ENCODE data around the gene GNA12.
"Not testable (repeated sequence)": the region's sequence is repeated elsewhere in the genome, so short reads cannot be mapped to it uniquely, and the experiment has no call there.

GNA12 gene

DNA sequence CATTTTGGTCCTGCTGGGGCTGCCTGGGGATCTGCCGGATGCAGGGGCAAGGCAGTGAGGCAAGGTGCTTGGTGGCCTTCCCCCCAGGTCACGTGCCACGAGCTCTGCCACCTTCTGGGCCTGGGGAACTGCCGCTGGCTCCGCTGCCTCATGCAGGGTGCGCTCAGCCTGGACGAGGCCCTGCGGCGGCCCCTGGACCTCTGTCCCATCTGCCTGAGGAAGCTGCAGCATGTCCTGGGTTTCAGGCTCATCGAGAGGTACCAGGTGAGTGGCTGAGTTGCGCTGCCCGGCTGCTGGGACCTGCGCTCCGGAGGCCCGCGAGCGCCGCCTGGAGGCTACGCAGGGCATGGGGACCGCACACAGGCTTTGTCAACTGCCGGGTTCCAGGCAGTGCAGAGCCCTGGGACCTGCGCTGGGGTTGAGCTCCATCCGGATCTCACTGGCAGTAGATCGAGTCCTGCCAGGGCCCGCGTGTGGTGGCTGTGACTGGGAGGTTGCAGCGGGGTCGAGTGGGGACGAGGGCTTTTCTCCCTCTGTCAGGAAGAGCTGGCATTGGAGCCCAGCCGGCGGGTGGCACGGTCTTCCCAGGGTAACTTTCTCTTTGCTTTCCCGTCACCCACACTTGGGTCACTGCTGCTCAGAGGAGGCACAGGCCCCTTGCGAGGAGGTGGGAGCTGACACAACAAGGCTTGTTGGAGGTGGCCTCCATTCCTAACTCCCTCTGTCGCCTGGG lies 134.4 kb downstream of the GNA12 start:
- peak; percentile 85 for DNase-seq

DNA sequence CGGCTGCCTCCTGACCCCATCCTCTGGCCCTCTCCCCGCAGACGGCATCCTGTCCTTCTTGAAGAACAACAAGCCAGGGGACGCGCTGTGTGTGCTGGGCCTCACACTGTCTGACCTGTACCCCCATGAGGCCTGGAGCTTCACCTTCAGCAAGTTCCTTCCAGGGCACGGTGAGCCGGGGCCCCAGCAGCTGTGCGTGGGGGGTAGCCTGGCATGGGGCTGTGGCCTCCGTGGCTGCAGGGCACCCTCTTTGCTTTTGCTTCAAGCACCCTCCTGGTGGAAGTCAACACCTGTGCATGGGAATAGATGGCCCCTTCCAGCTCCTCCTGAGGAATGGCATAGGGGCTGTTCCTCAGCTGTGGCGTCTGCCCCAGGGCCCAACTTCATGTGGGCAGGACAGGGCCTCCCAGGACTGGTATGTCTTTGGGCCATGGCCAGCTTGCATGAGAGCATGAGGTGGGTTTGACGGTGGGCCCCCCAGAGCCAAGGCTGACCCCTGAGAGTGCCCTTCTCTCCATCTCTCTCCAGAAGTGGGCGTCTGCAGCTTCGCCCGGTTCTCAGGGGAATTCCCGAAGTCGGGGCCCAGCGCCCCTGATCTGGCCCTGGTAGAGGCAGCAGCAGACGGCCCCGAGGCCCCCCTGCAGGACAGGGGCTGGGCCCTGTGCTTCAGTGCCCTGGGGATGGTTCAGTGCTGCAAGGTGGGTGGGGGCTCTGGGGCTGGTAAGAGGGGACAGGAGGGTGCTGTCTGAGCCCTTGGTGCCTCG lies 135.4 kb downstream of the GNA12 start:
- DNase-seq, result no peak

DNA sequence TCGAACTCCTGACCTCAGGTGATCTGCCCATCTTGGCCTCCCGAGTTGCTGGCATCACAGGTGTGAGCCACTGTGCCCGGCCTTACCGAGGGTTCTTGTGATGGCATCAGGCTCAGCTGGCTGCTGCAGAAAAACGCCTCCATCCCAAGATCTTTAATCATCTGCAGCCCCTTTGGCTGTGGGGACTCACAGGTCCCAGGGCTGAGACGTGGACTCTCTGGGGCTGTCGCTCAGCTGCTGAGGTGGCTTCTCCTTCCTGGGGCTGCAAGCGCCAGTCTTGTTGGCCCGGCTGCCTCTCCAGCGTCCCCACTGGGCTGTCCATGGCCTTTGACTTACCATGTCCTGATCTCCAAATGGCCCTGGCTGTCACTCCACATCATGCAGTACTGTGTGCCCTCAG lies 136.1 kb downstream of the GNA12 start:
- DNase-seq, result no peak

DNA sequence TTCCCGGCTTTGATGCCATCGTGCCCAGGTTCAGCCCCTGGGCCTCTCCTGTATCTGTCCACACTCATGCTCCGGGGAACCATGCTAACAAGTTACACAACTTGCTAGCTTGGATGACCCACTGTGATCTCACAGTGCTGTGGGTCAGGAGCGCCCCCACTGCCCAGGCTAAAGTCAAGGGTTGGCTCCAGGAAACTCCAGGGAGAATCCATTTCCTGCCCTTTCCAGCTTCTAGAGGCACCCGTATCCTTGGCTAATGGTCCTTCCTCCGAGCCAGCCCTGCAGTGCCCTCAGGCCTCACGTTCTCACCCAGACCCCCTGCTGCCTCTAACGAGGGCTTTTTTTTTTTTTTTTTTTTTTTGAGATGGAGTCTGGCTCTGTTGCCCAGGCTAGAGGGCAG lies 136.6 kb downstream of the GNA12 start:
- DNase-seq, result no peak

DNA sequence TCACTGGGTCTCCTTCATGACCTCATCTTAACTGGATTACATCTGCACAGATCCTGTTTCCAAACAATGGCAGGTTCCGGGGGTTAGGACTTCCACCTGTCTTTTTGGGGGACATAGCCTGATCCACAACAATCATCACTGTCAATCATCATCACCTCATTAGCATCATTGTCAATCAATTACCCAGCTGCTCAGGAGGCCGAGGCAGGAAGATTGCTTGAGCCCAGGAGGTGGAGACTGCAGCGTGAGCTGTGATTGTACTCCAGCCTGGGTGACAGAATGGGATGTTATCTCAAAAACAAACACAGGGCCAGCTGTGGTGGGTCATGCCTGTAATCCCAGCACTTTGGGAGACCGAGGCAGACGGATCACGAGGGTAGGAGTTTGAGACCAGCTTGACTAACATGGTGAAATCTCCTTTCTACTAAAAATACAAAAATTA lies 137.4 kb downstream of the GNA12 start:
- no peak for DNase-seq

DNA sequence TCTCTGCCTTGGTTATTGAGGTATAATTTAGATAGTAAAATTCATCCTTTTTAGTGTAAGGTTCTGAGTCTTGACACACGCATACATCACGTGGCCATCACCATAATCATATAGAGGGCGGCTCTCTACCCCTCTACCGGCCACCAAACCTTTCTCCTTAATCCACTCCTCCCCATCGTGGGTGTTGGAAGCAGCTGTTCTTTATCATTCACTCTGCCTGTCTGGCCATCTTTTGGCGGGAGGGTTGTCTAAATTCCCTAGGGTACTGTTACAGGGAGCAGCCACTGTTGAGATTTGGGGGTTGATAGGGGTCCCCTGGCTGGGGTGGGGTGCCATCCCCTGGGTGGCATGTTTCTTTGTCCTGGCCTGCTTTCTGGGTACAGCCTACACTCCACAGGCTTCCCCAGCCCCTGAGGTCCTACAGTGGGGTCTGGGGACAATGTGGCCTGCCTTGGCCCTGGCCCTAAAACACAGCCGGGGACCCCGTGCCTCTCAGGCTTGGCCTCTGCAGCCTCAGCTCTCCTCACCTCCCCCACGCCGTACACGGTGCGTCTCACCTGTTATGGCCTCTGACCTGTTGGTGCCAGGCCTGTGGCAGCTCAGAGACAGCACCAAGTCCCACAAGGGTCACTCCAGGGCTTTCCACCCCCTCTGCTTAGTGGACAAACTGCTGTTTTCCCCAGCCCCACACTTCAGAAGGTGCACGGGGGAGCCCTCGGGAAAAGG lies 138.6 kb downstream of the GNA12 start:
- DNase-seq, result no peak

DNA sequence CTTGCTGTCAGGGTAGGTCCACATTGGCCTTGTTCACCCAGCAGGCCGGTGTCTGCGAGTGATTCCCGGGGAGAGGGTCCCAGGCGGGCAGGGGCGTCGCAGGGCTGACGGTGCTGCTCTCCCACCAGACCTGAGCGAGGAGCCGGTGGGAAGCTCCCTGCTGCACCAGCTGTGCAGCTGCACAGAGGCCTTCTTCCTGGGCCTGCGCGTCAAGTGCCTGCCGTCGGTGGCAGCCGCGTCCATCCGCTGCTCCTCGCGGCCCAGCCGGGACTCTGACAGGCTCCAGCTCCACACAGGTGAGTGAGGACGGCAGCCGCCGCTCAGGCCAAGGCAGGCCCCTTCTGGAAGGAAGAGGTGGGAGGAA lies 141.5 kb downstream of the GNA12 start:
- DNase-seq, result peak; percentile 10

DNA sequence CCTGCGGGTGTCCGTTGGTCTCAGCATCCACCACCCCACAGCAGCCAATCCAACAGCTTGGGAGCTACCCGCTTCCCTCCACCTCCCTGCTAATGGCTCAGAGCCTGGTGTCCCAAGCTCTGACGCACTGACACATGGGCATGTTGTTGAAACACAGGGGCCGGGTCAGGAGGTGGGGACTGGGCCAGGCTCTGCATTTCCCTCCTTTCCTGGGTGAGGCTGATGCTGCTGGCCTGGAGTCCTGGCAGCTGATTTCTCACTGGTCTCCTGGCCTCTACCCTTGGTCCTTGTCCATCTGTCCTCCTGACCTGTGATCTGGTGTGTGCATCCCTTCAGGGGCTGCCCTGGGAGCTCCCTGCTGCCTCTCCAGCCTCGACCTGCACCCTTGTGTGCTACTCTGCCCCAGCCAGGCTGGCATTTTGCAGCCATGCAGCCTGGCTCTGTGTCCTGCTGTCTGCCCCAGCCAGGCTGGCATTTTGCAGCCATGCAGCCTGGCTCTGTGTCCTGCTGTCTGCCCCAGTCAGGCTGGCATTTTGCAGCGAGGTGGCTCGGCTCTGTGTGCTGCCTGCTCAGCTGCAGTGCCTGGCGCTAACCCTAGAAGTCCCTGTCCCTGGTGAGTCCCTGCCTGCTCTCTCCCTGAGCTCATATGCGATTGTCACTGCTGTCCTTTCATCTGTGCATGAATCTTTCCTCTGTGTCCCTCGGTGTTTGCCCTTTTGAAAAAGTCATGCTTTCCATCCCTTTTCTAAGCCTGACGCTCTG lies 142.1 kb downstream of the GNA12 start:
- no peak for DNase-seq

DNA sequence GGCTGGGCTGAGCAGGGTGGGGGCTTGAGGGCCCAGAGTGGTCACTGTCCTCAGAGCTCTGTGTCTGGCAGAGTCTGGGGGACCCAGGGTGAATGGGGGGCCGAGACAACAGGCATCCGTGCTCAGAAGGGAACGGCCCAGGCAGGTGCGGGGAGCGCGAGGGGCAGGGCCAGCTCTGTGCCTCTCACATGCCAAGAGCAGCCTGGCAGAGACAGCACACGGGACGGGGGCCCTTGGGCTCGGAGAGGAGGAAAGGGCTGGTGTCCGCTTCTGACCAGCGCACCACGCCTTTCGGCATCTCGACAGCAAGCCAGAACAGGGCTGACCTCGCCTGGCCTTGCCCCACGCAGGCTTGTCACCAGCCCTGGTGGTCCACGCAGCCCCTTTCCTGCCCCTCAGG lies 142.7 kb downstream of the GNA12 start:
- DNase-seq, result no peak

DNA sequence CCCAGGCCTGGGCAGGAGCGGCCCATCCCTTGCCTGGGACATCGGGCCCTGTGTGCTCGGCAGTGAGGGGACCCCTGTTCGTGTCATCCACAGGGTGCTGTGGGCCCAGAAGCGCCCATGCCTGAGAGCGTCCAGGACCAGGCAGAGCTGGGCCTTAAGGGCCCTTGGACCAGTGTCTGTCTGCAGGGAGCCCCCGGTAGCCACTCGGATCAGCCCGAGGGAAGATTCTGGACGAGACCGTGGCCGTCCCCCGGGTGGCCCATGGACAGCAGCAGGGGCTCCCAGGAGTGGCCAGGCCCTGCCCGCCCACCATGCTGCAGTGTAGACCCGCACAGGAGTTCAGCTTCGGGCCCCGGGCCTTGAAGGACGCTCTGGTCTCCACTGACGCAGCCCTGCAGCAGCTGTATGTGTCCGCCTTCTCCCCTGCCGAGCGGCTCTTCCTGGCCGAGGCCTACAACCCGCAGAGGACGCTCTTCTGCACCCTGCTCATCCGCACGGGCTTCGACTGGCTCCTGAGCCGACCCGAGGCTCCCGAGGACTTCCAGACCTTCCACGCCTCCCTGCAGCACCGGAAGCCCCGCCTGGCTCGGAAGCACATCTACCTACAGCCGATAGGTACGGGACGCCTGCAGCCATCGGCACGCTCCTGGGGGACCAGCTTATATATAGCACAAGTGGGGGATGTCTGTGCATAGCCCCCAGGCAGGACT lies 143.8 kb downstream of the GNA12 start:
- no peak for DNase-seq

DNA sequence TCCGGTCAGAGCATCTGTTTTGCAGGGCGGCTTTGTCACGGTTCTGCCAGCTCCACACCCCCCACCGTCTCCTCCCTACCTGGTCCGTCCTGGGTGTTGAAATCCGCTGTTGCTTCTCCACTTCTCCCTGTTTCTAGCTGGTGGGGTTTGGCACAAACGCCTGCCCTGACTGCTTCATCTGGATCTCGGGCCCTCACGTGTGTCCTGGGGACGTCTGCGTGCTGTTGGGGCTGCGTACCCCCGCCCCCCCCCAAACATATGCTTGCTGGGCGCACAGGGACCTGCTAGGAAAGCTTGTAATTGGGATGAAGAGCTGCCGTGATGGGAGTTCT lies 144.9 kb downstream of the GNA12 start:
- no peak for DNase-seq

DNA sequence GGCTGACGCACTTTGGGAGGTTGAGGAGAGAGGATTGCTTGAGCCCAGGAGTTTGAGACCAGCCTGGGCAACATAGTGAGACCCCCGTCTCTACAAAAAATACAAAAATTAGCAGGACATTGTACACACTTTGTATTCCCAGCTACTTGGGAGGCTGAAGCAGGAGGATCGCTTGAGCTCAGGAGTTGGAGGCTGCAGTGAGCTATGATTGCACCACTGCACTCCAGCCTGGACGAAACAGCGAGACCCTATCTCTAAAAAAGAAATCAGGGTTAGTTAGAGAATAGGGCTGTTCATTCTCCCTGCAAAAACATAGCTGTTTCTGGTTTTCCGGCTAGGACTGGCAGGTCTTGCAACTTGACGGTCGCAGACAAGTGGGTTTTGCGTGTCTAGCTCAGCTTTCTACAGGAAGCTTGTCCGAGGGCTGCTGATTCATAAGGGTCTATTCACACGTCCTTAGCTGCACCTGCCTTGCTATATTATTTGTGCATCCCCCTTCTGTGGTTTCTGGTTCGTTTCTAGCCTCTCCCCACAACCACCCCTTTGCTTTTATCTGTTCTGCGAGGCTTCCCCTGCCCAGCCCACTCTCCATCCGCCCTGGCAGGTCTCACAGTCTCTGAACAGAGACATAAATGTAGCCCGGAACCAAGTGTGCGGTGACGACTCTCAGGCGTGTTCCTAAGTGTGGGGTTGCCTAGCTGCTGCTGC lies 145.4 kb downstream of the GNA12 start:
- DNase-seq, result peak; percentile 45

DNA sequence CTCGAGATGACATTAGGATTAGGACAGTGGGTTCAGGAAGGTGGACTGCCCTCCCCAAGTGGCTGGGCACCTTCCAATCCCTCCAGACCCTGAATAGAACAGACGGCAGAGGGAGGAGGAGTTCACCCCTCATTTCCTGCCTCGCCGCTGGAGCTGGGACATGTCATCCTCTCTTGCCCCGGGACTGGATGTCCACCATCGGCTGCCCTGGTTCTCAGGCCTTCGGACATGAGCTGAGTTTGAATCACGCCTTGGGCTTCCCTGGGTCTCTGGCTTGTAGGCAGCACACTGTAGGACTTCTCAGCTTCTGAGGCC lies 150.0 kb downstream of the GNA12 start:
- DNase-seq, result not testable (repeated sequence)

DNA sequence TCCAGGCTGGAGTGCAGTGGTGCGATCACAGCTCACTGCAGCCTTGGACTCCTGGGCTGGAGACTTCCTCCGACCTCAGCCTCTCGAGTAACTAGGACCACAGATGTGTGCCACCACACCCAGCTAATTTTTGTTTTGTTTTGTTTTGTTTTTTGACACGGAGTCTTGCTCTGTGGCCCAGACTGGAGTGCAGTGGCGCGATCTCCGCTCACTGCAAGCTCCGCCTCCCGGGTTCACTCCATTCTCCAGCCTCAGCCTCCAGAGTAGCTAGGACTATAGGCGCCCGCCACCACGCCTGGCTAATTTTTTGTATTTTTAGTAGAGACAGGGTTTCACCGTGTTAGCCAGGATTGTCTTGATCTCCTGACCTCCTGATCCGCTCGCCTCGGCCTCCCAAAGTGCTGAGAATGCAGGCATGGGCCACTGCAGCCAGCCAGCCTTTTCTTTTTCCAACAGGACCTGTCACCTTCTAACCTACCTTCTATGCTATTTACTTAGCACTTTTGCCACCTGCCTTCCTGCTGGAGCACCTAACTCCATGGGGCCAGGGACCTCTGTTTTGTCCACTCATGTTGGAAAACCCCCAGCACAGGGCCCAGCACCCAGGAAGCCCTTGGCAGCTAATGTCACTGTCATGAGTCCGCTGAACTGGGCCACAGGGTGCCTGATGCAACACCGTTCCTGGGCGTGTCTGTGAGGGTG lies 150.5 kb downstream of the GNA12 start:
- peak; percentile 17 for DNase-seq

DNA sequence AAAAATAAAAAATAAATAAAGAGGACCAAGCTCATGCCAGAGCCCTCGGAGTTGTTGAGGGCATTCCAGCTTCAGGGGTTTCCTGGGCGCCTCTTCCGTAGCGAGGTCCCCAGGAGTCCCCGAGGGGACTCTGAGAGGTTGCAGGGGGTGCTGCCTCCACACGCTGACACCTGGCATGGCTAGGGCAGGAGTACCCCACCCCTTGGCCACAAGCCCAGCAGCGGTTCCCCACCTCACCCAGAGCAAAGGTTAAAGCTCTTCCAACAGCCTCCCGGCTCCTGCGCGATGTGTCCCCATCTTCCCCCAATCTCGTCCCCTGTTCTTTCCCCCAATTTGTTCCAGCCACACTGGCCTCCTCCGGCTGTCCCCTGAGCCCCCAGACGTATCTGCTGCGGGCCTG lies 151.6 kb downstream of the GNA12 start:
- no peak for DNase-seq

DNA sequence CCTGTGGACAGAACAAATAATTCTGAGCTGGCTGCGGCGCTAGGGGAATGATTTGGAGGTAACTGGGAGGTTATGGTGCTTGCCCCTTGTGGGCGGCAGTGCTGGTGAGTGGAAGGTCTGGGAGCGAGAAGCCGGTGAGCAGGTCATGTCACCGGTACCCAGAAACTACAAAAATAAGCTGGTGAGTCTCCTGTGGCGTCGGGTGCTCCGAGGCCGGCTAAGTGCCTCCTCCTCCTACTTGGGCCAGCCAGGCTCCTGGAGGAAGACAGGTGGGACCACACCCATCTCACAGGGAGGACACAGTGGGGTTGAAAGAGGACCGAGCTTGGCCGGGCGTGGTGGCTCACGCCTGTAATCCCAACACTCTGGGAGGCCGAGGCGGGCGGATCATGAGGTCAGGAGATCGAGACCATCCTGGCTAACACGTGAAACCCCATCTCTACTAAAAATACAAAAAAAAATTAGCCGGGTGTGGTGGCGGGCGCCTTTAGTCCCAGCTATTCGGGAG lies 152.1 kb downstream of the GNA12 start:
- not testable (repeated sequence) for DNase-seq

DNA sequence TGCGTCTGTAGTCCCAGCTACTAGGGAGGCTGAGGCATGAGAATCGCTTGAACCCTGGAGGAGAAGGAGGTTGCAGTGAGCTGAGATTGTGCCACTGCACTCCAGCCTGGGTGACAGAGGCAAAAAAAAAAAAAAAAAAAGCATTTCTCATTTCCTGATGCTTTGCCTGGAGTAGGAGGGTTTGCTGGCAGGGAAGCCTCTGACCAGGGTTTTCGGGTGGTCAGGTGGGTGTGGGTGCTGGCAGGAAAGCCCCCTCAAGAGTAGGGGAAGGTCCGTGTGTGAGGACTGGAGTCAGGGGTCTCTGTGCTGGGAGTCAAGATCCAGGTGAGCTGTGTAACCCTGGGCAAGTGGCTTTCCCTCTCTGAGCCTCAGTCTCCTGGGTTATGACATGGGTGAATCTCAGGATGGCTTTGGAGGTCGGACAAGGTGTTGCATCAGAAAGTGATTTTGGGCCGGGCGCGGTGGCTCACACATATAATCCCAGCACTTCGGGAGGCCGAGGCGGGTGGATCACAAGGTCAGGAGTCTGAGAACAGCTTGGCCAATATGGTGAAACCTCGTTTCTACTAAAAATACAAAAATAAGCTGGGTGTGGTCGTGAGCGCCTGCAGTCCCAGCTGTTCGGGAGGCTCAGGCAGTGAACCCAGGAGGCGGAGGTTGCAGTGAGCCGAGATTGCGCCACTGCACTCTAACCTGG lies 152.9 kb downstream of the GNA12 start:
- no peak for DNase-seq

DNA sequence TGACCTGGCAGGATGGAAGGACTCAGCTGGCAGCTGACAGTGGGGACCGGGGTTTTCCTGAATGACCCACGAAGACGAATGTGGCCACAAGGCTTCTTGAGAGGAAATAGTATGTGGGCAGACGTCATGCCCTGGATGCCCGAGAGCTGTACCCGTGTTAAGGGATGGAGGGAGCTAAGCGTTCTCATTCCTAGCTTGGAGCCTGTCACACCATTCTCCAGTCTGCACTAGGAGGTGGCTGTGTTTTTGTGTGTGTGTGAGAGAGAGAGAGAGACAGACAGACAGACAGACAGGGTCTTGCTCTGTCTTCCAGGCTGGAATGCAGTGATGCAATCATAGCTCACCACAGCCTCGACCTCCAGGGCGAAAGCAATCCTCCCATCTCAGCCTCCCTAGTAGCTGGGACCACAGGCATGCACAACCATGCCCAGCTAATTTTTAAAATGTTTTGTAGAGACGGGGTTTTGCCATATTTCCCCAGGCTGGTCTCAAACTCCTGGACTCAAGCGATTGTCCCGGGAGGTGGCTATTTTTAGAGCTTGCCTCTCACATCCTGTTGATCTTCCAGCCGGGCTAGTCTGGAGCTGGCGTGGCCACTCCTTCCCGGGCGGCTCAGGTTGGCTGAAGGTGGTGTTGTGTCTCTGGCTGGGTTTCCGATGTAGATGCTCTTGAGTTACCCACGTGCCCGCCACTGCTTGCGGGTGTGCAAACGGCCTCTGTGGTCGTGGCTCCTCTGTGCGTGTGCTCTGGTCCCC lies 154.0 kb downstream of the GNA12 start:
- DNase-seq, result no peak

DNA sequence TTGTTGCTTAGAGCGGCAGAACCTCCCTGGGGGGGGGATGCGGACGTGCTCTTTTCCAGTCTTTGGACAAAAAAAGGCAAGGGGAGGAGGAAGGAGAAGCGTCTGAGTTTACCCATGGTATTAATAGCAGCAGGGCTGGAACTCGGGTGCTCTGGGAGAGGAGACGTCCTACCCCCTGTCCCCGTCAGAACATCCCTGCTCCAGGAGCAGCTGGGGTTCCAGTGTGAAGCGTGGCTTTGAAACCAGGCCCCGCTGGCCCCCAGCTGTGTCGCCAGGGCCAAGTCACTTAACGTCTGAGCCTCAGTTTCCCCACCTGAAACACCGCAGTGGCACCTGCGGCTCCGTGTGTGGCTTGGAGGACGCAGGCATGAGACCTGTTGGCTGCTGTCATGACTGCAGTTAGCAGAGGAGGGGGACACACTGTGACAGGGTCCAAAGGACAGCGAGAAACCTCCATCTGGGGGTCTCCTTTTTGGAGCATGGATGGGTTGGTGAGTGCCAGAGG lies 154.7 kb downstream of the GNA12 start:
- DNase-seq, result no peak
